MM.1S (cell line): Measurements from ENCODE around the gene CDC25B.

ENCODE experiments used
- DNase-seq: peaks from one replicate; pipeline ENCODE4 v3.0.0-alpha.2; 2015
- H2AFZ ChIP-seq: fragments of 300-600 bp; sonication (generic); 2 replicates; pipeline ENCODE4 v1.6.0; 2016; ENCODE audit warnings: antibody characterized with exemption, low read length
- H3F3A ChIP-seq: fragments of 300-600 bp; sonication (generic); 2 replicates; pipeline ENCODE4 v1.6.1; 2016; ENCODE audit warnings: mild to moderate bottlenecking, antibody characterized with exemption, low read length, moderate library complexity, mixed read lengths; ENCODE audit not compliant: insufficient read depth
- H3K27ac ChIP-seq: fragments of 300-600 bp; sonication (generic); 2 replicates; pipeline ENCODE4 v1.5.1; 2016; ENCODE audit warnings: mild to moderate bottlenecking, low read length
- H3K27me3 ChIP-seq: fragments of 300-600 bp; sonication (generic); replicated peaks from 2 replicates; pipeline ENCODE4 v1.6.0; 2016; ENCODE audit warnings: low read length; ENCODE audit not compliant: insufficient read depth
- H3K36me3 ChIP-seq: fragments of 300-600 bp; sonication (generic); replicated peaks from 2 replicates; pipeline ENCODE4 v1.6.1; 2016; ENCODE audit warnings: mild to moderate bottlenecking, low read length, mixed read lengths; ENCODE audit not compliant: insufficient read depth
- H3K4me1 ChIP-seq: fragments of 300-600 bp; sonication (generic); 2 replicates; pipeline ENCODE4 v1.6.1; 2016; ENCODE audit warnings: low read length, mixed read lengths
- H3K4me2 ChIP-seq: fragments of 300-600 bp; sonication (generic); 2 replicates; pipeline ENCODE4 v1.6.0; 2016; ENCODE audit warnings: low read depth, low read length
- H3K4me3 ChIP-seq: fragments of 300-600 bp; sonication (generic); 2 replicates; pipeline ENCODE4 v1.5.1; 2016; ENCODE audit warnings: low read length, mixed read lengths
- H3K79me2 ChIP-seq: fragments of 300-600 bp; sonication (generic); 2 replicates; pipeline ENCODE4 v1.6.1; 2016; ENCODE audit warnings: mixed run types, low read length, mixed read lengths
- H3K9ac ChIP-seq: fragments of 300-600 bp; sonication (generic); 2 replicates; pipeline ENCODE4 v1.6.1; 2016; ENCODE audit warnings: low read length, mixed read lengths
- H3K9me2 ChIP-seq: fragments of 300-600 bp; sonication (generic); replicated peaks from 2 replicates; pipeline ENCODE4 v1.6.1; 2016; ENCODE audit warnings: mild to moderate bottlenecking, low read length, mixed read lengths; ENCODE audit not compliant: insufficient read depth
- H3K9me3 ChIP-seq: fragments of 300-600 bp; sonication (generic); replicated peaks from 2 replicates; pipeline ENCODE4 v1.6.1; 2016; ENCODE audit warnings: mild to moderate bottlenecking, low read length, mixed read lengths; ENCODE audit not compliant: insufficient read depth
- H4K20me1 ChIP-seq: fragments of 300-600 bp; sonication (generic); 2 replicates; pipeline ENCODE4 v1.6.1; 2016; ENCODE audit warnings: mild to moderate bottlenecking, low read length, moderate library complexity, mixed read lengths; ENCODE audit not compliant: insufficient read depth
- EZH2 ChIP-seq: fragments of 300-600 bp; sonication (generic); optimal IDR thresholded peaks from 2 replicates; pipeline ENCODE3; 2017; ENCODE audit warnings: low read depth, mild to moderate bottlenecking, antibody characterized with exemption, low read length, mixed read lengths
- EZH2phosphoT487 ChIP-seq: fragments of 300-600 bp; sonication (generic); IDR thresholded peaks from 2 replicates; pipeline ENCODE4 v1.6.1; 2018; ENCODE audit warnings: antibody characterized with exemption, low read length
- TF ChIP-seq, protein P1 (sequence below): fragments of 300-600 bp; sonication (generic); IDR thresholded peaks from 2 replicates; pipeline ENCODE4 v1.5.1; 2016; ENCODE audit warnings: antibody characterized with exemption, low read length, mixed read lengths

Gene CDC25B

DNA sequence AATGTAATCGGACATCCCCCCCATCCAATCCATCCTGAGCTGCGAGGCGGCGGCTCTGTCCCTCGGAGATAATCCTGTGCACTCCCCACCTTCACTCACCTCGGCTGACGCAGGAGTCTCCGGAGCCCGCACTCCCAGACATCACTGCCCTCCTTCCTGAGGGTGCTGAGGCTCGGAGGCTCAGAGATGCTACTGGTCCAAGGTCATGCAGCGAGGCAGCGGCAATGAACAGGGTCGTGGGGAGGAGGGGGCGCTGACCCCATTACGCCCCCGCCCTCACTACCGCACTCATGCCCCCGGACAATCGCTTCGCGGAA, 29.0 kb upstream of the CDC25B start:
- Histone ChIP-seq H3K9ac (peak overlapping the region; percentile 66), H3K79me2 (peaks cover 18% of the 10 kb centered on the region), H3K4me2 (peak overlapping the region; percentile 87), H3K4me3 (peak overlapping the region; percentile 90), H3K27ac (no peak overlapping the region), H3K4me1 (peaks cover 15% of the 10 kb centered on the region), H3K27me3 (no peaks in the 10 kb centered on the region), H3K36me3 (no peaks in the 10 kb centered on the region), H3K9me2 (no peaks in the 10 kb centered on the region), H3F3A (peaks cover 11% of the 10 kb centered on the region), H4K20me1 (no peaks in the 10 kb centered on the region), H2AFZ (peak overlapping the region; percentile 91), H3K9me3 (no peaks in the 10 kb centered on the region)
- no peak for TF ChIP-seq EZH2phosphoT487
- TF ChIP-seq EZH2 = no peak
- TF ChIP-seq, protein P1, sequence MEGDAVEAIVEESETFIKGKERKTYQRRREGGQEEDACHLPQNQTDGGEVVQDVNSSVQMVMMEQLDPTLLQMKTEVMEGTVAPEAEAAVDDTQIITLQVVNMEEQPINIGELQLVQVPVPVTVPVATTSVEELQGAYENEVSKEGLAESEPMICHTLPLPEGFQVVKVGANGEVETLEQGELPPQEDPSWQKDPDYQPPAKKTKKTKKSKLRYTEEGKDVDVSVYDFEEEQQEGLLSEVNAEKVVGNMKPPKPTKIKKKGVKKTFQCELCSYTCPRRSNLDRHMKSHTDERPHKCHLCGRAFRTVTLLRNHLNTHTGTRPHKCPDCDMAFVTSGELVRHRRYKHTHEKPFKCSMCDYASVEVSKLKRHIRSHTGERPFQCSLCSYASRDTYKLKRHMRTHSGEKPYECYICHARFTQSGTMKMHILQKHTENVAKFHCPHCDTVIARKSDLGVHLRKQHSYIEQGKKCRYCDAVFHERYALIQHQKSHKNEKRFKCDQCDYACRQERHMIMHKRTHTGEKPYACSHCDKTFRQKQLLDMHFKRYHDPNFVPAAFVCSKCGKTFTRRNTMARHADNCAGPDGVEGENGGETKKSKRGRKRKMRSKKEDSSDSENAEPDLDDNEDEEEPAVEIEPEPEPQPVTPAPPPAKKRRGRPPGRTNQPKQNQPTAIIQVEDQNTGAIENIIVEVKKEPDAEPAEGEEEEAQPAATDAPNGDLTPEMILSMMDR = no peak
- DNase-seq = no peak

DNA sequence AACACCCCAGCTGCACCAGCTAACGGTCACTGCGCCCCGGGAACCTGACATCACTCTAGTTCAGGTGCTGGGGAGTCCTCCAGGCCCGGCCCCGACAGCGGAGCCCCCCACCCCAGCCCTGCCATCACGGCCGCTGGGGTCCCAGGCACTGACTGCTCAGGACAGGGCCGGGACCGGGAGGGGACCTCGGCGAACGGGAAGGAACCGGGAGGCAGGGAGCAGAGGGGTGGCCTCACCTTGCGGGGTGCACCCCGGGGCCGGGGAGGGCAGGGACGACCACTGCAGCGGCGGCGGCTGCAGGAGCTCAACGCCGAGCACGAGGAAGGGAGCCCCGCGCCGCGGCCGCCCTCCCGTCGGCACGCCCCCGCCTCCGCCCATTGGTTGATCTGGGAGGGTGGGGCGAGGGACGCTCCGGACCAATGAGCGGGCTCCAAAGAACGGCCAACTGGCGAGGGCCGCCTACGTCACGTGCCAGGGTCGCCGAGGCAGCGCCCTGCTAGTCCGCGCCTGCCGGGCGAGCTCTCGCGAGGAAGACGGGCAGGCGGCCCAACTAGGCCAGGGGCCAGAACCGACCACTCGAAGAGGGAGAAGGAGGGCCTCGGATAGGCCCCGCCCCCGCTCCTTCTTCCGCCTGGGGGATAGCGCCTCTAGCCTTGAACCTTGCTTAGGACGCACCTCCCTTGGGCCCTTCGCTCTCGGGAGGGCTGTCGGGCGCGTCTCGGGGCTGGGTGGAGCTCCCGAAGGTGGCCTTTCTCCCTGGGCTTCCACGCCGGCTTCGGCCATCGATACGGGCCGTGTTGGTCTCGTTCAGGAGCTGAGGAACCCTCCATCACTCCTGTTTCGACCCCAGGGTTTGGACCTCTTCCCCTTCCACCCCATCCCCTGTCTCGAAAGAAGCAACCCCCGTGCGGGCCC, 28.4 kb upstream of the CDC25B start, which contains the start of gene ADISSP:
Gene ADISSP, minus strand, starts transcription at position 327 of the 915 bp plus-strand sequence. CDS start 7,653 bp downstream, outside the sequence.
- Histone ChIP-seq H3K27ac (peak within 1 kb of the TSS; percentile 80), H3K27me3 (no peaks in the 10 kb centered on the region), H3K9me3 (no peaks in the 10 kb centered on the region), H3K36me3 (no peaks in the 10 kb centered on the region), H3F3A (peaks cover 11% of the 10 kb centered on the region), H3K9ac (peak within 1 kb of the TSS; percentile 88), H3K4me1 (peaks cover 15% of the 10 kb centered on the region), H3K9me2 (no peaks in the 10 kb centered on the region), H2AFZ (peak within 1 kb of the TSS; percentile 91), H3K4me3 (peak within 1 kb of the TSS; percentile 90), H3K79me2 (peaks cover 18% of the 10 kb centered on the region), H4K20me1 (no peaks in the 10 kb centered on the region), H3K4me2 (peak within 1 kb of the TSS; percentile 87)
- TF ChIP-seq, protein P1 = no peak
- no peak for TF ChIP-seq EZH2phosphoT487
- no peak for TF ChIP-seq EZH2
- DNase-seq = peak; percentile 99

DNA sequence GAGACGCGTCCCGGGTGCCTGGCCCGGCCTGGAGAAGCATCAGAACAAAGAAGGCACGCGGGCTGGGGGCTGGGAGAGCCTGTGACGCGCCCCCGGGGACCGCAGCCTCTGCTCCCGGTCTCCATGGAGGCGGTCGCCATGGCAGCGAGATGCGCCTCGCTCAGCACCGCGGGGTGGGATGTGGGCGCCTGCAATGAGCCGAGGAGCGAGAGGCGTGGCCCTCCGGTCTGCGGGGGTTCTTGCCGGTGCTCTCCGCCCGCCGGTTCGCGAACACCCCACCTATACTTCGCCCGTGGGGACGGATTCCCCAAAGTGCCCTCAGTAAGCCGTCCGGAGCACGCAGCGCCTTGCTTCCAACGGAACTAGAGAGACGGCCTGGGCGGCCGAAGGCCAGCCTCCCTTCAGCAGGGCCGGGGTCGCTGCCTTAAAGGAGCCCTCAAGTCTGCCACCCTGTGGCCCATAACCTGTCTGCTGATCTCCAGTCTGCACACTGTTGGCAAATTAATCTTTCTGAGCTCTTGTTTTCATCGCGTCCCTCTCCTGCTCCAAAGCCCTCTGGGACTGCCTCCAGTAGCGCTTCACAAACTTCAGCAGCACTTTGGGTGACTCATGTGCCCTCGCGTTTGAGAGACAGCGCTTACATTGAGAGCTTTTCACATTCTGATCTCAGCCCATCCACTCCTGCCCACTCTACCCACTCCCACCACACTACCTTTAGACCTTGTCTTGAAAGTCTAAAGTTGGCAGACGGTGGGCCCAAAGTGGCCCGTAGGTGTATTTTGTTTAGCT, 27.6 kb upstream of the CDC25B start:
- H3F3A ChIP-seq = peaks cover 11% of the 10 kb centered on the region

More for the DNA sequence above, 27.6 kb upstream of the CDC25B start:
- H3K27ac ChIP-seq = peak overlapping the region; percentile 80
- H3K9ac ChIP-seq = peak overlapping the region; percentile 88
- peak overlapping the region; percentile 85 for H2AFZ ChIP-seq
- TF ChIP-seq, protein P1 = peak; percentile 61
- no peak for TF ChIP-seq EZH2
- no peaks in the 10 kb centered on the region for H3K36me3 ChIP-seq
- H3K79me2 ChIP-seq = peaks cover 18% of the 10 kb centered on the region
- no peaks in the 10 kb centered on the region for H3K9me3 ChIP-seq
- H3K4me2 ChIP-seq = peak overlapping the region; percentile 86
- DNase-seq = peak; percentile 70
- peak overlapping the region; percentile 90 for H3K4me3 ChIP-seq
- no peaks in the 10 kb centered on the region for H4K20me1 ChIP-seq
- no peaks in the 10 kb centered on the region for H3K27me3 ChIP-seq
- peaks cover 15% of the 10 kb centered on the region for H3K4me1 ChIP-seq
- no peaks in the 10 kb centered on the region for H3K9me2 ChIP-seq
